HCT116 (cell line): ENCODE data around the gene ERBB4. TPM values are rescaled to one million over a fixed set of nuclear protein-coding genes. Genes with fewer than 3 reads are reported as not detected.

ENCODE experiments used
- ATAC-seq: fragments of 200-7000 bp; cut with Tn5 transposase; 2 replicates; pipeline ENCODE4 v1.9.1; 2020; ENCODE audit warnings: mild to moderate bottlenecking, moderate library complexity
- BruUV-seq: library from RNA; stranded (reverse); fragments of 400-500 nt; replicated peaks from 2 replicates; lab custom pipeline; 2021; lab: Mats Ljungman, UMichigan
- CTCF ChIA-PET: fragments of 300-600 bp; sonication (Branson Sonifier 250); formaldehyde crosslinking; loops from one replicate; lab custom pipeline; 2021; ENCODE audit warnings: antibody characterized with exemption; lab: Charles Lee
- POLR2A ChIA-PET: fragments of 300-600, 350-600 bp; sonication (Branson Sonifier 250); formaldehyde crosslinking; loops from one replicate; lab custom pipeline; 2021; ENCODE audit warnings: antibody characterized with exemption; lab: Charles Lee
- RAD21 ChIA-PET, 2 experiments: fragments of 300-600 bp; sonication (Branson Sonifier 250); formaldehyde crosslinking; loops; one replicate each; lab custom pipeline; 2023; ENCODE audit warnings: low total read pairs in 2 of 2; ENCODE audit not compliant: uncharacterized antibody in 2 of 2, unreplicated experiment in 2 of 2, low non-redundant PET in 1 of 2; lab: Charles Lee
- DNase-seq: peaks from one replicate; pipeline ENCODE4 v3.0.0-alpha.2; 2010; ENCODE audit warnings: low read depth, low spot score
- H2AFZ ChIP-seq: fragments of 200-600 bp; shearing (Covaris generic), sonication (generic); 2 replicates; pipeline ENCODE4 v1.6.1; 2017; ENCODE audit warnings: low read depth, mixed run types, mixed read lengths, antibody characterized with exemption, low read length; ENCODE audit not compliant: poor library complexity, severe bottlenecking
- H3K27ac ChIP-seq: 2 replicates; pipeline ENCODE4 v1.5.1; 2012; ENCODE audit warnings: low read depth, low read length
- H3K27me3 ChIP-seq: fragments of 200-600 bp; sonication (generic); 2 replicates; pipeline ENCODE4 v1.6.1; 2016; ENCODE audit warnings: mixed run types, low read length, mixed read lengths; ENCODE audit not compliant: insufficient read depth
- H3K36me3 ChIP-seq, 2 experiments: fragments of 200-500 bp in 1 of 2; fragments of 200-600 bp in 1 of 2; sonication (Bioruptor generic) in 1 of 2; sonication (generic) in 1 of 2; 2 replicates each; pipeline versions ENCODE4 v1.5.1 to v1.6.1; 2014 to 2016; ENCODE audit warnings: low read length in 2 of 2, inconsistent platforms in 1 of 2, mixed read lengths in 1 of 2, mixed run types in 1 of 2; ENCODE audit not compliant: insufficient read depth in 2 of 2, control insufficient read depth in 1 of 2
- H3K4me1 ChIP-seq, 2 experiments: fragments of 200-600 bp in 1 of 2; sonication (generic) in 1 of 2; 2 replicates each; pipeline versions ENCODE4 v1.5.1 to v1.6.1; 2012 to 2017; ENCODE audit warnings: low read length in 2 of 2, inconsistent platforms in 1 of 2, mild to moderate bottlenecking in 1 of 2, mixed read lengths in 1 of 2, mixed run types in 1 of 2, moderate library complexity in 1 of 2; ENCODE audit not compliant: insufficient read depth in 2 of 2, control insufficient read depth in 1 of 2
- H3K4me2 ChIP-seq: fragments of 200-600 bp; sonication (generic); 2 replicates; pipeline ENCODE4 v1.6.1; 2017; ENCODE audit warnings: mixed run types, low read length, mixed read lengths
- H3K4me3 ChIP-seq, 2 experiments: fragments of 200-600 bp in 1 of 2; sonication (generic) in 1 of 2; replicated peaks in 1 of 2; 2 replicates each; pipeline ENCODE4 v1.5.1; 2011 to 2016; ENCODE audit warnings: low read length in 2 of 2, control low read depth in 1 of 2, low read depth in 1 of 2, mild to moderate bottlenecking in 1 of 2, mixed read lengths in 1 of 2, mixed run types in 1 of 2
- H3K79me2 ChIP-seq: fragments of 200-600 bp; sonication (generic); 2 replicates; pipeline ENCODE4 v1.6.1; 2017; ENCODE audit warnings: mild to moderate bottlenecking, mixed run types, low read length, moderate library complexity, mixed read lengths; ENCODE audit not compliant: insufficient read depth
- H3K9ac ChIP-seq: fragments of 200-600 bp; sonication (generic); 2 replicates; pipeline ENCODE4 v1.6.1; 2016; ENCODE audit warnings: low read length, mixed read lengths
- H3K9me2 ChIP-seq: fragments of 200-600 bp; sonication (generic), shearing (Covaris generic); 2 replicates; pipeline ENCODE4 v1.6.1; 2017; ENCODE audit warnings: mixed run types, mild to moderate bottlenecking, moderate library complexity; ENCODE audit not compliant: insufficient read depth
- H3K9me3 ChIP-seq, 2 experiments: fragments of 200-500 bp in 1 of 2; fragments of 200-600 bp in 1 of 2; sonication (Bioruptor generic) in 1 of 2; sonication (generic) in 1 of 2; 2 replicates each; pipeline ENCODE4 v1.6.1; 2014 to 2017; ENCODE audit warnings: low read length in 2 of 2, mixed read lengths in 2 of 2, inconsistent platforms in 1 of 2, low read depth in 1 of 2, mild to moderate bottlenecking in 1 of 2, mixed run types in 1 of 2, moderate library complexity in 1 of 2; ENCODE audit not compliant: control insufficient read depth in 1 of 2, insufficient read depth in 1 of 2
- H4K20me1 ChIP-seq: fragments of 200-600 bp; sonication (generic), shearing (Covaris generic); 2 replicates; pipeline ENCODE4 v1.6.1; 2017; ENCODE audit warnings: mixed run types, mild to moderate bottlenecking, moderate library complexity; ENCODE audit not compliant: insufficient read depth
- ATF3 ChIP-seq: IDR thresholded peaks from 2 replicates; pipeline ENCODE4 v1.6.1; 2012
- CBX3 ChIP-seq: IDR thresholded peaks from 2 replicates; pipeline ENCODE4 v1.6.1; 2012; ENCODE audit warnings: low read depth
- CEBPB ChIP-seq: IDR thresholded peaks from 2 replicates; pipeline ENCODE4 v1.6.1; 2012; ENCODE audit warnings: low read depth
- CTCF ChIP-seq, 3 experiments: fragments of 200-600 bp in 1 of 3; sonication (generic) in 1 of 3; IDR thresholded peaks in 2 of 3; conservative IDR thresholded peaks in 1 of 3; 2 replicates each; pipeline ENCODE4 v1.5.1; 2012 to 2017; ENCODE audit warnings: low read depth in 2 of 3, low read length in 2 of 3, antibody characterized with exemption in 1 of 3, borderline replicate concordance in 1 of 3, control low read depth in 1 of 3, mild to moderate bottlenecking in 1 of 3, mixed read lengths in 1 of 3, mixed run types in 1 of 3, moderate library complexity in 1 of 3; ENCODE audit not compliant: insufficient read depth in 1 of 3
- EGR1 ChIP-seq: IDR thresholded peaks from 2 replicates; pipeline ENCODE4 v1.6.1; 2012; ENCODE audit warnings: low read depth
- ELF1 ChIP-seq: IDR thresholded peaks from 2 replicates; pipeline ENCODE4 v1.6.1; 2012; ENCODE audit warnings: low read depth, borderline replicate concordance
- EZH2 ChIP-seq: fragments of 200-600 bp; sonication (generic); IDR thresholded peaks from 2 replicates; pipeline ENCODE4 v1.6.1; 2017; ENCODE audit warnings: antibody characterized with exemption, mixed run types
- EZH2phosphoT487 ChIP-seq: fragments of 200-600 bp; IDR thresholded peaks from 2 replicates; pipeline ENCODE4 v1.6.1; 2018; ENCODE audit warnings: antibody characterized with exemption, borderline replicate concordance
- FOSL1 ChIP-seq: IDR thresholded peaks from 2 replicates; pipeline ENCODE4 v1.6.1; 2012; ENCODE audit warnings: low read depth
- JUND ChIP-seq: IDR thresholded peaks from 2 replicates; pipeline ENCODE4 v1.6.1; 2012
- POLR2A ChIP-seq: IDR thresholded peaks from 2 replicates; pipeline ENCODE4 v1.7.0; 2011; ENCODE audit warnings: borderline replicate concordance; ENCODE audit not compliant: insufficient read depth, insufficient read length; ENCODE audit errors: extremely low read depth
- REST ChIP-seq: IDR thresholded peaks from 2 replicates; pipeline ENCODE4 v1.6.1; 2012; ENCODE audit warnings: low read depth
- SIN3A ChIP-seq: IDR thresholded peaks from 2 replicates; pipeline ENCODE4 v1.6.1; 2012; ENCODE audit warnings: low read depth
- SP1 ChIP-seq: IDR thresholded peaks from 2 replicates; pipeline ENCODE4 v1.6.1; 2012; ENCODE audit warnings: low read depth
- SRF ChIP-seq: IDR thresholded peaks from 2 replicates; pipeline ENCODE4 v1.6.1; 2012; ENCODE audit warnings: low read depth
- TCF7L2 ChIP-seq: IDR thresholded peaks from 2 replicates; pipeline ENCODE4 v1.7.0; 2011; ENCODE audit warnings: borderline replicate concordance, inconsistent platforms; ENCODE audit not compliant: insufficient read depth, insufficient read length; ENCODE audit errors: extremely low read depth
- YY1 ChIP-seq: IDR thresholded peaks from 2 replicates; pipeline ENCODE4 v1.6.1; 2011; ENCODE audit warnings: low read length, low read depth, moderate library complexity, mild to moderate bottlenecking; ENCODE audit not compliant: insufficient replicate concordance; ENCODE audit errors: extremely low read depth
- ZBTB33 ChIP-seq: IDR thresholded peaks from 2 replicates; pipeline ENCODE4 v1.6.1; 2011; ENCODE audit warnings: mild to moderate bottlenecking, low read length, moderate library complexity; ENCODE audit not compliant: insufficient replicate concordance; ENCODE audit errors: extremely low read depth
- ZFX ChIP-seq: fragments of 450-650 bp; IDR thresholded peaks from 2 replicates; pipeline ENCODE4 v1.6.1; 2017
- ZNF274 ChIP-seq: fragments of 200-500 bp; sonication (Bioruptor generic); IDR thresholded peaks from 2 replicates; pipeline ENCODE4 v1.6.1; 2014; ENCODE audit warnings: mild to moderate bottlenecking, low read depth, low read length, inconsistent platforms
- intact Hi-C: fragments of 100-400 bp; cut with micrococcal nuclease; formaldehyde crosslinking; loops from 2 replicates; pipeline ENCODE4 v1.10.0; 2022
- total RNA-seq: library from RNA; stranded (reverse); gene quantifications from one replicate; pipeline ENCODE4 v1.2.1, GENCODE V29; 2021; ENCODE audit not compliant: unreplicated experiment

The ERBB4 gene
- total RNA-seq, 1 experiment from 2014 or later: 0.10 TPM

- TF ChIP-seq CBX3 (no peak), EZH2phosphoT487 (no peak), YY1 (no peak), SIN3A (no peak), ATF3 (no peak), POLR2A (no peak), ELF1 (no peak), CTCF (IDR thresholded peaks at IDR 0.05 in 2 of 3, conservative IDR thresholded peaks at IDR 0.05 in 1 of 3; ENCODE audit: borderline replicate concordance in 1 of 3, insufficient read depth in 1 of 3, low read depth in 2 of 3, low read length in 2 of 3) (no peak), REST (no peak), FOSL1 (no peak), ZFX (no peak), SP1 (no peak), TCF7L2 (no peak), ZBTB33 (no peak), CEBPB (no peak), ZNF274 (no peak), EZH2 (no peak), JUND (no peak), SRF (no peak), EGR1 (no peak)
- Histone ChIP-seq H2AFZ (no peak overlapping the region), H3K4me2 (no peak overlapping the region), H3K4me3 (no peak overlapping the region), H3K9me3 (no peaks in the 10 kb centered on the region), H3K27ac (no peak overlapping the region), H3K36me3 (no peaks in the 10 kb centered on the region), H3K9ac (no peak overlapping the region), H3K9me2 (no peaks in the 10 kb centered on the region), H3K4me1 (no peaks in the 10 kb centered on the region), H3K79me2 (no peaks in the 10 kb centered on the region), H3K27me3 (no peaks in the 10 kb centered on the region), H4K20me1 (no peaks in the 10 kb centered on the region)
- ATAC-seq (no peak), DNase-seq (no peak)
- RAD21 ChIA-PET: no interaction called here
- intact Hi-C loops: no loop called here
- CTCF ChIA-PET: no interaction called here
- POLR2A ChIA-PET: no interaction called here
- BruUV-seq: no TSS peak
Measured at GRCh38 chr2:211930331-211930730, 608.3 kb downstream of the ERBB4 start.
